Psoas muscle (tissue), 8 donors: ENCODE results near the gene RSPO4. TPM values are rescaled to one million over a fixed set of nuclear protein-coding genes. Genes with fewer than 3 reads are reported as not detected.

Source experiments
- ATAC-seq, 4 donors: fragments of 200-7000 bp; cut with Tn5 transposase; one replicate each; pipeline ENCODE4 v1.9.1; 2020; ENCODE audit warnings: moderate library complexity in 3 of 4, mild to moderate bottlenecking in 2 of 4
- DNase-seq, 2 donors: peaks; one replicate each; pipeline ENCODE4 v3.0.0-alpha.2; 2020
- H3K27ac ChIP-seq: fragments of 200-600 bp; one replicate; pipeline ENCODE4 v1.8.0; 2022
- H3K27me3 ChIP-seq, 3 donors: fragments of 200-600 bp in 1 of 3; one replicate each; pipeline versions ENCODE4 v1.6.1 to v1.8.0; 2013 to 2022; ENCODE audit warnings: low read length in 2 of 3, mild to moderate bottlenecking in 2 of 3, moderate library complexity in 1 of 3; ENCODE audit not compliant: insufficient read depth in 3 of 3
- H3K36me3 ChIP-seq, 2 donors: fragments of 200-600 bp in 1 of 2; one replicate each; pipeline versions ENCODE4 v1.6.1 to v1.8.0; 2013 to 2022; ENCODE audit warnings: low read depth in 1 of 2, mild to moderate bottlenecking in 1 of 2, moderate library complexity in 1 of 2; ENCODE audit not compliant: insufficient read depth in 1 of 2
- H3K4me1 ChIP-seq: fragments of 200-600 bp; one replicate; pipeline ENCODE4 v1.8.0; 2022
- H3K4me3 ChIP-seq: fragments of 200-600 bp; one replicate; pipeline ENCODE4 v1.8.0; 2022; ENCODE audit warnings: mild to moderate bottlenecking
- H3K9me3 ChIP-seq: fragments of 200-600 bp; one replicate; pipeline ENCODE4 v1.8.0; 2022
- WGBS, 3 donors: extraction: QIAGEN DNeasy Blood & Tissue Kit; methylation state at CpG; one replicate each; pipeline versions ENCODE4 v1.1.6 to v1.1.7; 2013; 5-methylcytosine and 5-hydroxymethylcytosine counted together
- intact Hi-C, 2 donors: fragments of 100-400 bp; cut with DNase I; formaldehyde crosslinking; loops; one replicate each; pipeline versions ENCODE4 v1.11.0 to v1.14.2; 2022
- polyA plus RNA-seq, 3 donors: library from polyadenylated mRNA; stranded (reverse); fragments of 200-250 nt; gene quantifications; one replicate each; pipeline ENCODE4 v1.2.3, GENCODE V29; 2013
- total RNA-seq, 4 donors: library from RNA; stranded (reverse); fragmentation: NEBNext Ultra II Directional in 2 of 4; extraction: Animal tissue kit (Norgen Biotek cat#: 25700) in 2 of 4; gene quantifications; one replicate each; pipeline versions ENCODE4 v1.2.1 to v1.2.4, GENCODE V29; 2021 to 2023
- TF ChIP-seq, protein P1 (sequence below): fragments of 200-600 bp; IDR thresholded peaks from one replicate; pipeline ENCODE4 v1.8.0; 2022; ENCODE audit warnings: antibody characterized with exemption
- donor health status: healthy with polysubstance abuse.
- donor health status: DM: no; HTN: no; CAD: no; lungs with moderate emphysema.
- donor health status: Bipolar disorder and iron deficiency.
- donor health status: healthy.
- donor health status: DM: yes; HTN: yes; CAD: no.
- donor health status: DM: no; HTN: no; CAD: no.
- donor health status: DM: no; HTN: no; CAD: no.
- donor health status: DM: yes; HTN: yes; CAD: no.

The RSPO4 gene
- total and polyA plus RNA-seq, 7 donors: 0.01 to 0.13 (median 0.03) TPM; not detected in 4

DNA sequence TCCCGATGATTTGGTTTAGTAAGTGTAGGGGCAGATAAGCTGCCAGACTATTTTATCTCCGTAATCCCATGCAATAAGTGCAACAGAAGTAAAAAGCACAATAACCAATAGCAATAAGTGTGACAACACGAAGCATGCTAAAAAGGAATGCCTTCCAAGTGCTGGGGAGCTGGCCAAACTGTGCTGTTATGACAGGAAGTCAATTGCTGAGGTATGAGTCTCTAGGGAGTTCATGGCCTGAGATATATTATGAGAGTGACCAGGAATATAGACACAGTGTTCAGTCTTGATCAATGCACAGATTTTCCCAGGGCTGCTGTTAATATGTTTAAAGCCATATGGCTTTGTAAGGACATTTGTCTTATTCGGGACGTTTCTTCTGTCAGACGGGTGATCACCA is 75.4 kb downstream of the RSPO4 start:
- H3K27me3 ChIP-seq: no peaks in the 10 kb centered on the region
- no peaks in the 10 kb centered on the region for H3K36me3 ChIP-seq
- intact Hi-C loops: no loop called here
- DNase-seq (no peak), ATAC-seq (no peak)
- WGBS, 3 donors: 57 to 68% (median 57%) methylated on average over 6 of the region's 6 CpGs
- peaks cover 1% of the 10 kb centered on the region for H3K9me3 ChIP-seq
- H3K4me1 ChIP-seq: no peaks in the 10 kb centered on the region
- TF ChIP-seq, protein P1, sequence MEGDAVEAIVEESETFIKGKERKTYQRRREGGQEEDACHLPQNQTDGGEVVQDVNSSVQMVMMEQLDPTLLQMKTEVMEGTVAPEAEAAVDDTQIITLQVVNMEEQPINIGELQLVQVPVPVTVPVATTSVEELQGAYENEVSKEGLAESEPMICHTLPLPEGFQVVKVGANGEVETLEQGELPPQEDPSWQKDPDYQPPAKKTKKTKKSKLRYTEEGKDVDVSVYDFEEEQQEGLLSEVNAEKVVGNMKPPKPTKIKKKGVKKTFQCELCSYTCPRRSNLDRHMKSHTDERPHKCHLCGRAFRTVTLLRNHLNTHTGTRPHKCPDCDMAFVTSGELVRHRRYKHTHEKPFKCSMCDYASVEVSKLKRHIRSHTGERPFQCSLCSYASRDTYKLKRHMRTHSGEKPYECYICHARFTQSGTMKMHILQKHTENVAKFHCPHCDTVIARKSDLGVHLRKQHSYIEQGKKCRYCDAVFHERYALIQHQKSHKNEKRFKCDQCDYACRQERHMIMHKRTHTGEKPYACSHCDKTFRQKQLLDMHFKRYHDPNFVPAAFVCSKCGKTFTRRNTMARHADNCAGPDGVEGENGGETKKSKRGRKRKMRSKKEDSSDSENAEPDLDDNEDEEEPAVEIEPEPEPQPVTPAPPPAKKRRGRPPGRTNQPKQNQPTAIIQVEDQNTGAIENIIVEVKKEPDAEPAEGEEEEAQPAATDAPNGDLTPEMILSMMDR: no peak
- H3K27ac ChIP-seq: no peak overlapping the region
- no peak overlapping the region for H3K4me3 ChIP-seq

DNA sequence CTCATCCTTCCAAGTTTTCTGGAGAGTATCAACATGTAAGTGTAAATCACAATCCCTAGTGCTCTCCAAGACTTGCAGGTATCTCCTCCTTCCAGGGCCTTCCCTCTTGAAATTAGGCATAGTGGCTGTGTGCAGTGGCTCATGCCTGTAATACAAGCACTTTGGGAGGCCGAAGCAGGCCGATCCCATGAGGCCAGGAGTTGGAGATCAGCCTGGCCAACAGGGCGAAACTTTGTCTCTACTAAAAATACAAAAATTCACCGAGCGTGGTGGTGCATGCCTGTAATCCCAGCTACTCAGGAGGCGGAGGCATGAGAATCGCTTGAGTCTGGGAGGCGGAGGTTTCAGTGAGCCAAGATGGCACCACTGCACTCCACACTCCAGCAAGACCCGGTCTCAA is 76.6 kb downstream of the RSPO4 start:
- Histone ChIP-seq H3K4me3 (no peak overlapping the region), H3K36me3 (no peaks in the 10 kb centered on the region)
- intact Hi-C loops: no loop called here

DNA sequence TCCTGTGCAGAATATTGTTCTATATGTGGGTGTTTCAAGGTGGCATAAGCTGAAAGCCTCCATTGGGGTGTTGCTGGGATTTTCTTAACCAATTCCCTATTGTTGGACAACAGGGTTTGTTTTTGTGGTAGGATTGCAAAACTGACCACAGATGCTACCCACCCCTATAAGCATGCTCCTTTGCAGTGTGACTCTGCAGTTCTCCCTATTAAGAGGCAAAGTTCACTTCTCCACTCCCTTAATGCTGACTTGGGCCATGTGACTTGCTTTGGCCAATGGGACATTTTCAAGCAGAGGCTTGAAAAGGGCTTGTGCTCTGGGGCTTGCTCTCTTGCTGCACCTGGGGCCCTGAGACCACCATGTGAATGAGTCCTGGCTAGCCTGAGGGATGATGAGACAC is 77.5 kb downstream of the RSPO4 start:
- H3K9me3 ChIP-seq: no peaks in the 10 kb centered on the region
- DNase-seq (no peak), ATAC-seq (no peak)
- no peaks in the 10 kb centered on the region for H3K4me1 ChIP-seq
- H3K4me3 ChIP-seq: no peak overlapping the region
- TF ChIP-seq, protein P1: no peak
- intact Hi-C loops: no loop called here
- H3K27ac ChIP-seq: no peak overlapping the region
- no peaks in the 10 kb centered on the region for H3K27me3 ChIP-seq
- H3K36me3 ChIP-seq: no peaks in the 10 kb centered on the region

More for the DNA sequence above, 76.6 kb downstream of the RSPO4 start:
- no peaks in the 10 kb centered on the region for H3K4me1 ChIP-seq
- H3K9me3 ChIP-seq: no peaks in the 10 kb centered on the region
- H3K27me3 ChIP-seq: no peaks in the 10 kb centered on the region
- WGBS, 3 donors: 81 to 87% (median 82%) methylated on average over 9 of the region's 9 CpGs
- TF ChIP-seq, protein P1: no peak
- H3K27ac ChIP-seq: no peak overlapping the region
- no peak for DNase-seq
- ATAC-seq: no peak

DNA sequence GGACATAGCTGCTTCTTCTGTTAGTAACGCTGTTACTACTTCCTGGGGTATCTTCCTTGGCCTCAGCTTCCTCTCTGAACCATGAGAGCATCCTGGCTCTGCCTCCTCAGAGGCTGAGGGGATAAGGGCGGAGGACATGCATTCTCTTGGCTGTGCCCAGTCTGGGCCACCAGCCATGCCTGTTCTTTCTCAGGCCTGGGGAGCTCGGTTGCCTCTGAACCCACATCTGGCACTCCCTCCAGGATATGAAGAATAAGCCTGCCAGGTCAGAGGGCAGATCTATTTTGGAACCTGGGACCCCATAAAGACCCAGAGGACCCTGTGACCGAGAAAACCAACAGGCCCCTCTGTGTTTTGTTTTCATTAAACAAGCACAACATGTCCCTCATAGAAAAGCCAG is 79.3 kb downstream of the RSPO4 start:
- H3K27me3 ChIP-seq: no peaks in the 10 kb centered on the region
- TF ChIP-seq, protein P1: no peak
- no peak for ATAC-seq
- DNase-seq: no peak
- intact Hi-C loops: no loop called here
- H3K4me1 ChIP-seq: no peaks in the 10 kb centered on the region
- H3K4me3 ChIP-seq: no peak overlapping the region
- WGBS, 3 donors: 32 to 43% (median 36%) methylated on average over 4 of the region's 4 CpGs
- no peaks in the 10 kb centered on the region for H3K9me3 ChIP-seq
- H3K36me3 ChIP-seq: no peaks in the 10 kb centered on the region
- H3K27ac ChIP-seq: no peak overlapping the region

DNA sequence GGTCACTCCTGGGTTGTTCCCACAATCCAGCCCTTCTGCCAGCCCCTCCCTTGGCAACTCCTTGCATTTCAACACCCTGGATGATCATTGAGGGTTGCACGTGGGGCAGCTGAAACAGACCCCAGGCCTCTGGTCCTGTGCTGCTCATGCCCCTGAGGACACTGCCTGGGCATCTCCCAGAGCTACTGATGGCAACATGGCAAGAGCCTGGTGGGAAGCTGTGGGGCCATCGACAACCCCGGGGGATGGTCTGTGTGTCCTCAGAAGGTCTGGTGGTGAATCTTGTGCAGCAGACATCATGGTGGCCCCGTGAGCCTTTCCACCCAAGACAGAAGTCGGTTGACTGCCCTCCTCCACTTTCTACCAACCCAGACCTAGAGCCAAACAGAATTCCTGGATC is 81.0 kb downstream of the RSPO4 start:
- WGBS, 3 donors: 88 to 93% (median 91%) methylated on average over 5 of the region's 5 CpGs
- Histone ChIP-seq H3K9me3 (no peaks in the 10 kb centered on the region), H3K4me3 (no peak overlapping the region), H3K4me1 (peaks cover under 1% of the 10 kb centered on the region), H3K36me3 (no peaks in the 10 kb centered on the region), H3K27ac (no peak overlapping the region), H3K27me3 (no peaks in the 10 kb centered on the region)
- no peak for ATAC-seq
- TF ChIP-seq, protein P1: no peak
- no peak for DNase-seq
- intact Hi-C loops: no loop called here
